K562 (cell line): ENCODE measurements around the gene SMAD5. TPM values are rescaled to one million over a fixed set of nuclear protein-coding genes. Genes with fewer than 3 reads are reported as not detected.

Experiments used
- ATAC-seq: fragments of 200-7000 bp; cut with Tn5 transposase; 3 replicates; pipeline ENCODE4 v1.9.1; 2020; ENCODE audit warnings: moderate library complexity
- BruUV-seq: library from RNA; stranded (reverse); fragments of 400-500 nt; replicated peaks from 2 replicates; lab custom pipeline; 2021; lab: Mats Ljungman, UMichigan
- CTCF ChIA-PET: fragments of 300-600 bp; formaldehyde crosslinking; extraction: SDS; loops from one replicate; lab custom pipeline; 2021; ENCODE audit warnings: low intra/inter-chr PET ratio; lab: Yijun Ruan, JAX
- POLR2A ChIA-PET: fragments of 300-600, 350-650 bp; sonication (Branson Sonifier 250); formaldehyde crosslinking; extraction: SDS; loops from one replicate; lab custom pipeline; 2021; ENCODE audit warnings: antibody characterized with exemption, inconsistent platforms; lab: Yijun Ruan, JAX
- DNase-seq, 4 experiments: peaks; one replicate each; pipeline versions ENCODE4 v3.0.0 to v3.0.0-alpha.2; 2011 to 2018; ENCODE audit warnings: low spot score in 3 of 4, mixed read lengths in 3 of 4; ENCODE audit errors: extremely low read depth in 1 of 4
- FAIRE-seq: peaks from 2 replicates; lab custom pipeline; 2011; peaks lifted over from hg19 to GRCh38; lab: Jason Lieb, UNC
- H2AFZ ChIP-seq: 2 replicates; pipeline ENCODE4 v1.6.0; 2011; ENCODE audit warnings: low read depth, low read length, control low read depth, inconsistent platforms
- H3K27ac ChIP-seq: fragments of 200-600 bp; 3 replicates; pipeline ENCODE4 v1.8.0; 2011; ENCODE audit warnings: low read depth, mild to moderate bottlenecking, control low read depth, inconsistent platforms, low read length, moderate library complexity, mixed read lengths; ENCODE audit errors: extremely low read depth
- H3K27me3 ChIP-seq, 2 experiments: fragments of 300-600 bp in 1 of 2; 2 replicates in 1 of 2; 3 replicates in 1 of 2; pipeline versions ENCODE4 v1.6.0 to v1.8.0; 2011; ENCODE audit warnings: inconsistent platforms in 2 of 2, low read length in 2 of 2, mild to moderate bottlenecking in 1 of 2, mixed read lengths in 1 of 2, moderate library complexity in 1 of 2; ENCODE audit not compliant: control insufficient read depth in 2 of 2, insufficient read depth in 2 of 2
- H3K36me3 ChIP-seq: fragments of 300-600 bp; 3 replicates; pipeline ENCODE4 v1.8.0; 2011; ENCODE audit warnings: mild to moderate bottlenecking, low read length, inconsistent platforms; ENCODE audit not compliant: control insufficient read depth, insufficient read depth
- H3K4me1 ChIP-seq, 2 experiments: fragments of 200-600 bp in 1 of 2; replicated peaks in 1 of 2; 2 replicates in 1 of 2; 3 replicates in 1 of 2; pipeline versions ENCODE4 v1.5.1 to v1.8.0; 2011; ENCODE audit warnings: inconsistent platforms in 2 of 2, low read length in 2 of 2, mild to moderate bottlenecking in 1 of 2, mixed read lengths in 1 of 2, moderate library complexity in 1 of 2; ENCODE audit not compliant: control insufficient read depth in 2 of 2, insufficient read depth in 2 of 2
- H3K4me2 ChIP-seq: 2 replicates; pipeline ENCODE4 v1.6.1; 2011; ENCODE audit warnings: low read length, control low read depth, inconsistent platforms, mixed read lengths; ENCODE audit not compliant: insufficient read depth
- H3K4me3 ChIP-seq: fragments of 200-600 bp; sonication (generic), shearing (Covaris generic); 2 replicates; pipeline ENCODE4 v1.5.1; 2016; ENCODE audit warnings: control low read depth, inconsistent platforms
- H3K79me2 ChIP-seq: fragments of 200-600 bp; 3 replicates; pipeline ENCODE4 v1.8.0; 2011; ENCODE audit warnings: low read length, inconsistent platforms; ENCODE audit not compliant: control insufficient read depth, insufficient read depth
- H3K9ac ChIP-seq, 2 experiments: 2 replicates each; pipeline versions ENCODE4 v1.6.0 to v1.6.1; 2011; ENCODE audit warnings: low read depth in 2 of 2, low read length in 2 of 2, control low read depth in 1 of 2, inconsistent platforms in 1 of 2, mild to moderate bottlenecking in 1 of 2, mixed read lengths in 1 of 2; ENCODE audit not compliant: insufficient read depth in 1 of 2
- H3K9me1 ChIP-seq: one replicate; pipeline ENCODE4 v1.6.0; 2011; ENCODE audit warnings: inconsistent platforms, mild to moderate bottlenecking, low read length, moderate library complexity; ENCODE audit not compliant: control insufficient read depth, insufficient read depth
- H3K9me3 ChIP-seq: replicated peaks from 2 replicates; pipeline ENCODE4 v1.5.1; 2011; ENCODE audit warnings: low read depth, low read length, inconsistent platforms; ENCODE audit not compliant: control insufficient read depth, insufficient read depth
- H4K20me1 ChIP-seq: replicated peaks from 2 replicates; pipeline ENCODE4 v1.6.1; 2011; ENCODE audit warnings: low read length, inconsistent platforms, mixed read lengths; ENCODE audit not compliant: control insufficient read depth, insufficient read depth
- BHLHE40 ChIP-seq: IDR thresholded peaks from 2 replicates; pipeline ENCODE4 v1.6.1; 2011; ENCODE audit warnings: low read length, improper control_type of control experiment
- BRCA1 ChIP-seq, 2 experiments: fragments of 450-650 bp in 1 of 2; sonication (generic) in 1 of 2; formaldehyde crosslinking in 1 of 2; IDR thresholded peaks; 2 replicates each; pipeline versions ENCODE4 v1.5.0 to v1.6.1; 2017 to 2020; ENCODE audit warnings: mild to moderate bottlenecking in 1 of 2, missing genetic modification reagents in 1 of 2
- CAMTA2 ChIP-seq: fragments of 250-450 bp; sonication (Bioruptor Pico); conservative IDR thresholded peaks from 2 replicates; pipeline ENCODE4 v1.5.1; 2022
- ELF2 ChIP-seq: fragments of 250-450 bp; sonication (Bioruptor Pico); IDR thresholded peaks from 2 replicates; pipeline ENCODE4 v1.5.0; 2021; ENCODE audit warnings: mild to moderate bottlenecking
- ELF4 ChIP-seq: fragments of 450-650 bp; formaldehyde crosslinking; IDR thresholded peaks from 2 replicates; pipeline ENCODE4 v1.4.0; 2022; ENCODE audit warnings: missing genetic modification characterization
- FOXA1 ChIP-seq: fragments of 450-650 bp; IDR thresholded peaks from 2 replicates; pipeline ENCODE4 v1.6.1; 2016; ENCODE audit warnings: mild to moderate bottlenecking, borderline replicate concordance
- GATA2 ChIP-seq: sonication (generic); formaldehyde crosslinking; IDR thresholded peaks from 2 replicates; pipeline ENCODE4 v1.4.0; 2020; ENCODE audit warnings: mild to moderate bottlenecking, missing genetic modification reagents
- NFE2 ChIP-seq: IDR thresholded peaks from 2 replicates; pipeline ENCODE4 v1.6.1; 2014; ENCODE audit warnings: antibody characterized with exemption, low read depth
- NR0B1 ChIP-seq: fragments of 450-650 bp; IDR thresholded peaks from one replicate; pipeline ENCODE4 v1.6.1; 2018; ENCODE audit warnings: mild to moderate bottlenecking, moderate library complexity; ENCODE audit not compliant: partially characterized antibody
- PHF20 ChIP-seq: fragments of 450-650 bp; IDR thresholded peaks from 2 replicates; pipeline ENCODE4 v1.6.1; 2018; ENCODE audit not compliant: partially characterized antibody
- RB1 ChIP-seq: fragments of 450-650 bp; IDR thresholded peaks from 2 replicates; pipeline ENCODE4 v1.6.1; 2017; ENCODE audit warnings: low read depth, mild to moderate bottlenecking
- RBM17 ChIP-seq: fragments of 200-400 bp; formaldehyde crosslinking; IDR thresholded peaks from 2 replicates; pipeline ENCODE4 v1.6.1; 2017; ENCODE audit warnings: low read depth, mild to moderate bottlenecking, low read length, borderline replicate concordance
- SRSF9 ChIP-seq: fragments of 200-400 bp; formaldehyde crosslinking; IDR thresholded peaks from 2 replicates; pipeline ENCODE4 v1.6.1; 2017; ENCODE audit warnings: low read depth, low read length, borderline replicate concordance
- ZBTB2 ChIP-seq: fragments of 450-650 bp; IDR thresholded peaks from 2 replicates; pipeline ENCODE4 v1.6.1; 2016; ENCODE audit warnings: antibody characterized with exemption
- ZBTB5 ChIP-seq: fragments of 450-650 bp; IDR thresholded peaks from 2 replicates; pipeline ENCODE4 v1.6.1; 2017; ENCODE audit warnings: antibody characterized with exemption
- ZNF134 ChIP-seq: fragments of 250-450 bp; sonication (Bioruptor Pico); conservative IDR thresholded peaks from 2 replicates; pipeline ENCODE4 v1.4.0; 2020
- ZNF444 ChIP-seq: fragments of 250-450 bp; sonication (Bioruptor Pico); IDR thresholded peaks from 2 replicates; pipeline ENCODE4 v1.4.0; 2020; ENCODE audit warnings: mild to moderate bottlenecking, moderate library complexity
- ZNF561 ChIP-seq: fragments of 450-650 bp; formaldehyde crosslinking; conservative IDR thresholded peaks from 2 replicates; pipeline ENCODE4 v1.4.0; 2020; ENCODE audit warnings: mild to moderate bottlenecking, moderate library complexity
- ZNF584 ChIP-seq: fragments of 200-800 bp; sonication (Bioruptor generic); IDR thresholded peaks from 2 replicates; pipeline ENCODE4 v1.6.1; 2016; ENCODE audit warnings: low read depth, mild to moderate bottlenecking, missing genetic modification characterization, missing compliant biosample characterization
- ZNF644 ChIP-seq: fragments of 200-800 bp; sonication (Bioruptor generic); IDR thresholded peaks from 2 replicates; pipeline ENCODE4 v1.6.1; 2016; ENCODE audit warnings: low read depth, missing genetic modification characterization, missing compliant biosample characterization
- WGBS: fragments of 100-300 bp; shearing (Covaris generic); methylation state at CpG from one replicate; pipeline ENCODE4 v1.1.6; 2016; ENCODE audit warnings: low coverage, mixed read lengths; ENCODE audit not compliant: insufficient coverage; ENCODE audit errors: missing lambda C conversion rate; 5-methylcytosine and 5-hydroxymethylcytosine counted together
- in situ Hi-C: fragments of 300-500 bp; cut with MboI; formaldehyde crosslinking; loops from 4 replicates; pipeline ENCODE4 v1.15.0; 2018; ENCODE audit warnings: inconsistent platforms, mixed read lengths
- intact Hi-C: fragments of 100-400 bp; cut with micrococcal nuclease; formaldehyde crosslinking; loops from 2 replicates; pipeline ENCODE4 v1.14.2; 2022
- polyA plus RNA-seq, 8 experiments: library from polyadenylated mRNA; depleted of rRNA in 4 of 8; stranded (reverse) in 5 of 8; unstranded in 3 of 8; fragments of >200 nt; fragmentation: Nextera tagmentation in 2 of 8; fragmentation: Illumina TruSeq in 1 of 8; extraction: Ambion mirVana in 2 of 8; extraction: Trizol in 1 of 8; gene quantifications; 2 replicates each; pipeline versions ENCODE4 v1.2.1 to v1.2.3, GENCODE V29; 2011 to 2014; ENCODE audit warnings: inconsistent platforms in 1 of 8, missing spikeins in 1 of 8
- total RNA-seq, 7 experiments: library from RNA; depleted of rRNA in 6 of 7; stranded (reverse); fragments of >200 nt in 6 of 7; fragmentation: Illumina TruSeq in 2 of 7; extraction: Trizol in 2 of 7; gene quantifications; 2 replicates each; pipeline versions ENCODE4 v1.2.1 to v1.2.3, GENCODE V29; 2011 to 2021; ENCODE audit warnings: low replicate concordance in 1 of 7

Gene SMAD5
- total and polyA plus RNA-seq, 9 of the 15 experiments (the other 6 are each of a cell fraction or from before 2014, with no cell fraction given): 12.4 to 53.9 (median 20.3) TPM

DNA sequence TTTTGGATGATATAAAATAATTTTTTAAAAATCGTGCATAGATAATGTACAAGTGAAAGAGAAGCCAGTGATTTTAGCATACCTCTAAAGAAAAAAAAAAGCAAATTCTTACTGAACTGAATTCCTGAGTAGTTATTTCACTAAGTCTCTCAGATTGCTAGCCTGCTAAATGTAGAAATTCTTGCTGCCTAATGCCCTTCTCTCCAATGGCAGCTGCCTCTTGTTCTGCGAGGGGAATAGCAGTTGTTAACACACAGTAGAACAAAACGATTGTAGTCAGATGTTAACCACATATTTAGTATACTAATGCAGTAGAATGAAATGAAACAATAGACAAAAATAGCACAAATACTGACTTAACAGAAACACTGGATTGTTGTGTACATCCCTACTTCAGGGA, 26.8 kb downstream of the SMAD5 start (continued):
- TF ChIP-seq NR0B1 (no peak), PHF20 (no peak)

- TF ChIP-seq ELF2: no peak
- TF ChIP-seq ZNF444 (CRISPR knock-in tag): no peak
- no peak for TF ChIP-seq ZNF134
- TF ChIP-seq NFE2: no peak
- TF ChIP-seq ZBTB5: no peak
- TF ChIP-seq ZBTB2: no peak
- TF ChIP-seq RBM17: no peak
- TF ChIP-seq FOXA1: no peak
- TF ChIP-seq SRSF9: no peak
- TF ChIP-seq ZNF561 (CRISPR knock-in tag): no peak
- TF ChIP-seq RB1: no peak
- TF ChIP-seq ZNF644 (tag): no peak
- no peak for TF ChIP-seq BRCA1 (IDR thresholded peaks at IDR 0.05)
- no peak for TF ChIP-seq BRCA1 (CRISPR knock-in tag; IDR thresholded peaks at IDR 0.05)
- no peak for TF ChIP-seq BHLHE40
- no peak for TF ChIP-seq ELF4 (CRISPR knock-in tag)
- TF ChIP-seq GATA2 (CRISPR knock-in tag): no peak
- TF ChIP-seq CAMTA2 (CRISPR knock-in tag): no peak
- TF ChIP-seq ZNF584: no peak
- CTCF ChIA-PET: no interaction called here
- Histone ChIP-seq H3K9me3 (no peaks in the 10 kb centered on the region), H3K79me2 (peaks cover 29% of the 10 kb centered on the region), H3K9ac (no peak overlapping the region), H3K4me1 (no peaks in the 10 kb centered on the region; a peak in 1 of 5 replicates), H2AFZ (no peak overlapping the region), H3K27ac (no peak overlapping the region), H4K20me1 (no peaks in the 10 kb centered on the region), H3K27me3 (no peaks in the 10 kb centered on the region), H3K4me3 (no peak overlapping the region), H3K36me3 (peaks cover 55% of the 10 kb centered on the region; the same call in 2 of the 3 replicates), H3K9me1 (no peaks in the 10 kb centered on the region), H3K4me2 (no peak overlapping the region)
- POLR2A ChIA-PET: interaction anchor here (1.6 kb wide), 1 partner anchor 9 kb away, joined by 6 read pairs; no protein-coding TSS in a partner anchor
- intact Hi-C loops (no loop called here), in situ Hi-C loops (no loop called here)
- ATAC-seq: no peak
- no TSS peak for BruUV-seq
- no peak for DNase-seq
- WGBS: 71% methylated on average over 4 of the region's 4 CpGs
- FAIRE-seq: no peak
Measured at GRCh38 chr5:136162008-136162407, 29.4 kb downstream of the SMAD5 start.
